BJ (cell line): ENCODE measurements around the gene NBPF20. TPM values are rescaled to one million over a fixed set of nuclear protein-coding genes. Genes with fewer than 3 reads are reported as not detected.
"Not testable (repeated sequence)": the region's sequence is repeated elsewhere in the genome, so short reads cannot be mapped to it uniquely, and the experiment has no call there.

ENCODE experiments used
- CTCF ChIA-PET: fragments of 350-600 bp; formaldehyde crosslinking; extraction: SDS; loops from one replicate; lab custom pipeline; 2021; ENCODE audit warnings: antibody characterized with exemption, inconsistent platforms; lab: Yijun Ruan, JAX
- POLR2A ChIA-PET: fragments of 300-600 bp; sonication (Branson Sonifier 250); formaldehyde crosslinking; extraction: SDS; loops from one replicate; lab custom pipeline; 2021; ENCODE audit warnings: antibody characterized with exemption; lab: Charles Lee
- DNase-seq: peaks from one replicate; pipeline ENCODE4 v3.0.0-alpha.2; 2011; ENCODE audit warnings: low read depth
- H3K27me3 ChIP-seq: 2 replicates; pipeline ENCODE4 v1.6.0; 2011; ENCODE audit warnings: low read length; ENCODE audit not compliant: control insufficient read depth, insufficient read depth
- H3K36me3 ChIP-seq: 2 replicates; pipeline ENCODE4 v1.5.1; 2011; ENCODE audit warnings: low read length; ENCODE audit not compliant: control insufficient read depth, insufficient read depth
- H3K4me3 ChIP-seq: 2 replicates; pipeline ENCODE4 v1.5.1; 2011; ENCODE audit warnings: low read depth, mild to moderate bottlenecking, control low read depth, low read length
- polyA plus RNA-seq: library from polyadenylated mRNA; depleted of rRNA; stranded (reverse); fragments of >200 nt; gene quantifications from 2 replicates; pipeline ENCODE4 v1.2.3, GENCODE V29; 2011

Gene NBPF20
- polyA plus RNA-seq, 1 experiment, result 1.4 TPM

GRCh38 chr1:145453873-145454823 lies 28.7 kb upstream of the NBPF20 start:
- CTCF ChIA-PET, DNase-seq: not testable (repeated sequence)

DNA sequence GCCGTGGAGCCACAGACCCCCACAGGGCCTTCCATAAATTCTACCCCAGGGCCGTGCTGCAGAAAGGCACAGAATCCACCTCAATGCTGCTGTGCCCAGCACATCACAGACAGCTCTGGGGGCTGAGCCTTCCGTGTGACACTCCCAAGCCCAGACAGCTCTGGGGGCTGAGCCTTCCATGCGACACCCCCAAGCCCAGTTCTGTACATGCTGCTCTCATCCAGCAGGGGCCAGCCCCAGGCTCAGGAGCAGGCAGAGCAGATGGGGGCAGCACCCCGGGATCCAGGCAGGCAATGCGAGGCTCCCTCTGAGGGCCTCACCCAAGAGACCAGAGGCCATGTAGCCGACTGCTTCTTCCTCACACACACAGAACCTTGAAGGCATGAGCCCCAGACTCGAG lies 27.1 kb upstream of the NBPF20 start:
- CTCF ChIA-PET, POLR2A ChIA-PET, H3K36me3 ChIP-seq, DNase-seq, H3K4me3 ChIP-seq, H3K27me3 ChIP-seq: not testable (repeated sequence)

More at GRCh38 chr1:145453873-145454823, 28.7 kb upstream of the NBPF20 start:
- H3K27me3 ChIP-seq, POLR2A ChIA-PET, H3K4me3 ChIP-seq, H3K36me3 ChIP-seq: not testable (repeated sequence)

DNA sequence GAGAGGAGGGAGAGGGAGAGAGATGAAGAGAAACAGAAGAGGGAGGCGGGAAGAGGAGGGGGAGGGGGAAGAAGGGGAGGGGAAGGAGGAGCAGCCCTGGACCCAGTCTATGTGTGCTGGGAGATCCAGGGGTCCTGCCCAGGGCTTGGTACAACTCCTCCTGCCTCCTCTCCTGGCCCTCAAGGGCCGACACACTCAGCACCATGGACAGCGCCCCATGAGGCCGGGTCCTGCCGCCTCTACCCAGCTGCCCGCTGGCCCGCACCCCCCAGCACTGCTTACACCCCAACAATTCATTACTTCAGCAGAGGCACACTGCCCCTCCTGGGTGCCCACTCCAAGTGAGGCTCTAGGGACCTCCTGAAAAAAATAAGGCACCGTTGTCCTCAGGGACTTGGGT lies 26.5 kb upstream of the NBPF20 start:
- H3K36me3 ChIP-seq, H3K4me3 ChIP-seq, POLR2A ChIA-PET, CTCF ChIA-PET, DNase-seq, H3K27me3 ChIP-seq: not testable (repeated sequence)

DNA sequence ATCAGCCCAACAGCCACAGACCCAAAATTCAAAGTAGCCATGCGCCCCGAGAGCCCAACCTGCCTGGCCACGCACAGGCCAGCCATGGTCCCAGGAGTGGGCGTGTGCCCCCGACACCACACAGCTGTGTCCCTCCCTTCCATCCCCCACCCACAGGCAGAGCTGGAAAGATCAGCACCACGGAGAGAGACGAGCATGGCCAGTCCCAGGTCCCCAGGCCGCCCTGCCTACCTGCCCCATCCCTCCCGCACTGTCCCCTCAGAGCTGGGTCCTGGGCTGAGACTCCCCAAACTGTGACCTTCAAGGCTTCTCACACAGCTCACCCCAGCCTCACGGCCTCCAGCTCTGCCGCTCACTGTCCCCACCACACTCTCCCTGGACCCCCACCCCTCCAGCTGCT lies 19.8 kb upstream of the NBPF20 start:
- H3K36me3 ChIP-seq, CTCF ChIA-PET, POLR2A ChIA-PET, DNase-seq, H3K27me3 ChIP-seq, H3K4me3 ChIP-seq: not testable (repeated sequence)

DNA sequence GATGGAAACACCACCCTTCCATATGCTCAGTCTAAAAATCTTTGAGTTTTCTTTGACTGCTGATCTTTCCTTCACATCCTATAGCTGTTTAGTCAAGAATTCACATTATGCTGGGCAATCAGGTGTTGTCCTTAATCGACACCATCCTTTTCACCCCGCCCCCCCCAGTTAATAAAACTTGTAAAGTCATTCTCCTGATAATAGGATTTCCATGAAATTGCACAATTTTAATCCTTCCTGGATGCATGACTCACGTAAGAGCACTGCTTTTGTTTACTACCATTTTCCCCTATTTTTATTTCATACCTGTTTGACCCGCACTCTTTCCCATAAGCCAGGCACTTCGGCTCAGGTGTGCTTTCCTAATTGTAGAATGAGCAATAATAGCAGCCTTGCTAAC lies 16.9 kb upstream of the NBPF20 start:
- H3K36me3 ChIP-seq, H3K27me3 ChIP-seq, POLR2A ChIA-PET, CTCF ChIA-PET, H3K4me3 ChIP-seq, DNase-seq: not testable (repeated sequence)

DNA sequence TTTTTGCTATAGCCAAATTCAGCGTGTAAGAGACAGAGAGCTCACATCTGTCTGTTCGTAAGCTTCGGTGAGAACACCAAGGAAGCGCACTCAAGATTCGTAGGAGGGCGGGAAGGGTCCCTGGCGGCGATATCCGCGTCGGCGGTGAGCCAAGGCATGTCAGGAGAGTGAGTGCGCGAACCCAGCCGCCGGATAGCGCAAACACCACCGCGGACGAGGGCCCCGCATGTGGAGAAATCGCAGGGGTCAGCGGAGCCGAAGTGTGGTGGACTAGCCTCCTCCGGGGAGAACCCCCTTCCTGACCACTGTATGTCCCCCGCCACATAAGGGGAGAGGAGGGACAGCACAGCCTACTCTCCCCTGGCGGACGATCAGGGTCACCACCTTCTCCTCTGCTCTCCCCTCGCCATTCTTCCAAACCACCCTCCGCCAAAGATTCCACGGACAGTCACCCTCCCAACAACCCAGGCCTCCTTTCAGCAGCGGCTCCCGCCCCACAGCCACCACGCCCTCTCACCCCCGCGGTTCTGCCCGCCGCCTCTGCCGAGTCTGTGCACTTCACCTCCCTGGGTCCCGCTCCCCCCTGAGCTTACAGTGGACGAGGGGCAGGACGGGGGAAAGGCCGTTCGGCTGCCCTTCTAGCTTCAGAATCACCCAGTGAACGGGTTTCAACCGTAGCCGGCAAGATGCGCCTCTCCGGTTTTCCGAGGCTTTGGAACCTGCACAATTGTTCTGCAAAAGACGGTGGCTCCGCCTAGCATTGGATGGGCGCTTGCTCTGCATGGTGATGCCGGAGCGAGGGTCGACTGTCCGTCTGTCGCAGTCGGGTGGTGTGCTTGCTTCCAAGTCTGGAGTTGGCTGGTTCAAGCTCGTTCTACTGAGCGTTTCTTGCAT lies 6.2 kb upstream of the NBPF20 start:
- POLR2A ChIA-PET, DNase-seq, CTCF ChIA-PET, H3K4me3 ChIP-seq, H3K36me3 ChIP-seq, H3K27me3 ChIP-seq: not testable (repeated sequence)

DNA sequence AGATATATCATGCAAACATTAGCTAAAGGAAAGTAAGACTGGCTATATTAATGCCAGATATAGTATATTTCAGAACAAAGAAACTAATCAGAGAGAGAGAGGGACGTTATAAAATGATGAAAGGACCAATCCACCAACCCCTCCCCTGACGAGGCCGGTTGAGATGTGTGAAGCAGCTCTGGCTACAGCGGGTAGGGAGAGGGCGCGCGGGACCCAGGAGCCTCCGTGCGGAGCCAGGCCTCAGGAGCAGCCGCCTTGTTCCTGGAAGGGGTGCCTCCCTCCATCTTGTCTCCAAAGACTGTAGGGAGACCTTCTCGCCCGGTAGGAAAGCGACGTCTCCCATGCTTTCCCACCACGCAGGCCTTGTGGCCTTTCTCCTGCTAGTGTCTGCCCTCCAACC lies 5.4 kb upstream of the NBPF20 start:
- H3K27me3 ChIP-seq, CTCF ChIA-PET, POLR2A ChIA-PET, H3K36me3 ChIP-seq, H3K4me3 ChIP-seq, DNase-seq: not testable (repeated sequence)

GRCh38 chr1:145429329-145429728 lies 3.9 kb upstream of the NBPF20 start:
- H3K27me3 ChIP-seq, H3K4me3 ChIP-seq, POLR2A ChIA-PET, H3K36me3 ChIP-seq, CTCF ChIA-PET, DNase-seq: not testable (repeated sequence)

DNA sequence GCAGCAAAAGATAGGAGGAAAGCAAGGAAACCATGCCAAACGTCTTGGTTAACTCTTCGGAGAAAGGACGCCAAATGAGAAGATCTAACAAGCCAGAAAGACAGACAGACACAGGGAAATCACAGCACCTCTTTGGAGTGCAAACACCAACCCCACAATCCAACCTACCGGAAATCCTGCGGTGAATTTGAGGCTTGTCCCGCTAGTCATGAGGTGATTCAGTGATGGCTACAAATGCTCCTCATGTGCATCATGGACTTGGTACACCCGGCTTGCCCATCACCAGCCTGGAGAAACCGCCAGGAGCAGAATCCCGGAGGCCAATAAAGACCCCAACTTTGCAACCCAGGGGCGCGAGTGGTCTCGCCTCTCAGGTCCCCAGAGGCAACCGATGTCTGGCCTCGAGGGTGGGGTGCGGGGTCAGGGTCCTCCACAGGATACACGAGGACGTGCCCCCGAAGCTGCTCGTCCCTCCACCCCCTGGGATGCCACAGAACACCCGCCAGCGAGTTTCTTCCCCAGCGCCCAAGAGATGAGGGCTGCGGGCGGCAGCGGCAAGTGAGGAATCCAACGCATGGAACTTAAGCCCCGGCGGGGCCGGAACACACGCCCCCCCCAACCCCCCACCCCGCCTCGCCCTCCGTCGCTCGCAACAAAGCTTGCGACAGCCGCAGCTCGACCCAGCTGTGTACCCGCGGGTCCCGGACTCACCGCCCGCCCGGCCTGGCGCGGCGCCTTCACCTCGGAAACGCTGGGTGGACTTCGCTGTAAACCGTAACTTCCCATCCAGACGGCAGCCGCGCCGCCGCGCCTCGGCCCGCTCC lies 579 bp downstream of the NBPF20 start:
- H3K27me3 ChIP-seq, H3K36me3 ChIP-seq, DNase-seq, CTCF ChIA-PET, POLR2A ChIA-PET: not testable (repeated sequence)
- H3K4me3 ChIP-seq, result peak overlapping the region; percentile 66

- H3K27me3 ChIP-seq, DNase-seq, H3K4me3 ChIP-seq, CTCF ChIA-PET, POLR2A ChIA-PET, H3K36me3 ChIP-seq: not testable (repeated sequence)
Measured at GRCh38 chr1:145415149-145415548, 10.3 kb downstream of the NBPF20 start.

DNA sequence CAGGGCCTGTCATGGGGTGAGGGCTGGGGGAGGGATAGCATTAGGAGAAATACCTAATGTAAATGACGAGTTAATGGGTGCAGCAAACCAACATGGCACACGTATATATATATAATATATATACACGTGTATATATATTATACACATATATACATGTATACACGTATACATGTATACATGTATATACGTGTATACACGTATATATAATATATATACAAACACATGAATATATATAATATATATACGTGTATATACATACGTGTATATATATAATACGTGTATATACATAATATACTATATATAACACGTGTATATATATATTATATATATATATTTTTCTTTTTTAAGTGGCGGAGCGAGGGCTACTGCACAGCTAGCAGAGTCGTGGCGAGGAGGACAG lies 18.1 kb downstream of the NBPF20 start:
- H3K27me3 ChIP-seq, H3K36me3 ChIP-seq, DNase-seq, H3K4me3 ChIP-seq, CTCF ChIA-PET, POLR2A ChIA-PET: not testable (repeated sequence)
